Mucosa of gallbladder (tissue), 1 donor: ENCODE results near the gene QRSL1. TPM values are rescaled to one million over a fixed set of nuclear protein-coding genes. Genes with fewer than 3 reads are reported as not detected.
"Not testable (repeated sequence)": the region's sequence is repeated elsewhere in the genome, so short reads cannot be mapped to it uniquely, and the experiment has no call there.

Experiments used
- DNase-seq: peaks from one replicate; pipeline ENCODE4 v3.0.0-alpha.2; 2020; ENCODE audit warnings: low spot score
- total RNA-seq: library from RNA; stranded (reverse); gene quantifications from one replicate; pipeline ENCODE4 v1.2.1, GENCODE V29; 2021
- donor health status: DM: no; HTN: no; CAD: no.

The QRSL1 gene
- total RNA-seq, 1 donor from 2014 or later: 12.2 TPM

GRCh38 chr6:106622412-106622811 lies 7.0 kb upstream of the QRSL1 start:
- no peak for DNase-seq

GRCh38 chr6:106623039-106623438 lies 6.3 kb upstream of the QRSL1 start:
- no peak for DNase-seq

DNA sequence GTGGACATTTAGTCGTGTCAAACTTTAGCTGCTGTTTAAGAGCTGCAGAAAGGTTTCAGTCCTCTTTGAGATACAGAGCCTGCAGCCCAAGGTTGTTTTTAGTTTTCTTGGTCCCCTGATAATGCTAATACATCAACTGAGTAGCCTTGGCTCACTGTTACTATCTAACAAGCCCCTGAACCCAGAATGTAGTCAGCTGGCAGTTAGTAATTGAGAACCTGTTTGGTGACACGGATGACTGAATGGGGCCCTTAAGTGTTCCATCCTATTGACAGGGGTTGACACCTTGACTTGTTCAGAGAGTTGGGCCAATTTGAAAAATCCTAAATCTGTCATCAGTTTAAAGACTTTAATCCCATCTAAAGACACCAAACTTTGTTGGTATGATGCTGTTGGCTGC lies 2.9 kb upstream of the QRSL1 start:
- no peak for DNase-seq

DNA sequence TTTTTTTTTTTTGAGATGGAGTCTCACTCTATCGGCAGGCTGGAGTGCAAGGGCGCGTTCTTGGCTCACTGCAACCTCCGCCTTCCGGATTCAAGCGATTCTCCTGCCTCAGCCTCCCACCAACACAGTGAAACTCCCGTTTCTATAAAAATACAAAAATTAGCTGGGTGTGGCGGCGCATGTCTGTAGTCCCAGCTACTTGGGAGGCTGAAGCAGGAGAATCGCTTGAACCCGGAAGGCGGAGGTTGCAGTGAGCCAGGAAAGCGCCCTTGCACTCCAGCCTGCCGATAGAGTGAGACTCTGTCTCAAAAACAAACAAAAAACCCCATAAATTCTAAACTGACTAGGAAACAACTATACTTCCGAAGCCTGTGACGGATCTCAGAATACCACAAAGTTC lies 1.6 kb upstream of the QRSL1 start:
- not testable (repeated sequence) for DNase-seq

DNA sequence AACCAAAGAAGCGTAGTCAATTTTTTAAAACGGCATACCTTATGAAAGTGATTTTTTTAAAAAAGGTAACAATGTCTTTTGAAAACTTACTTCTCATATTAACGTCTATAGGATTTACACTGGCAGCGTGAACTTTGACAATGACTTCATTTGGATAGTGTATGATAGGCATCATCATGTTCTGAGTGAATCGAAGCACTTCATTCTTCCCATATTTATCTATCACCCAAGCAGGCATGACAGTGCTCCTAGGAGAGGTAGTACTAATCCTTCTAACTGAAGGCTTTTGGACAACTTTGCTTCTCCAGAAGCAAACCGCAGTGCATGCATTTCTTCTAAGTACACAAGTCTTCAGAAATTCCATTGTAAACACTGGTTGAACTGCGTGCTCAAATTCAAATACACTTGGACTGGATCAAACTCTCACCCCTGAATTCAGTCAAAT lies 698 bp upstream of the QRSL1 start:
- no peak for DNase-seq

- DNase-seq: no peak
Measured at GRCh38 chr6:106629859-106630163, 433 bp downstream of the QRSL1 start.

DNA sequence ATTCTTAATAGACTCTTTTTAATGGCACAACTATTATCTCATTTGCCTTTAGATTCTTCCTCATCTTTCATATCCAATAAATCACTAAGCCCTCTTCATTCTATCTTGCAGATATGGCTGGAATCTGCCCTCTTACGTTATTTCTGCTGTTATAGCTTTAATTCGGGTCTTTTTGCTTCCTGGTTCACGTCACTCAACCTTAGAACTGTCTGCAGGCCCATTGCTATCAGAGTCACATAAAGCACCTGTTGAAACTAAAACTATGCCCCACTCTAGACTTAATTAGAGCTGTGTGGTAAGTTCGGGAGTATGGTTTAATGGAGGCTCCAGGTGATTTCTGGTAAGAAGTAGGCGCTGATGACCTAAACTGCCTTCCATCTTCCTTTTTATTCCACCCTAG lies 988 bp downstream of the QRSL1 start:
- DNase-seq: no peak

GRCh38 chr6:106631346-106631745 lies 2.0 kb downstream of the QRSL1 start:
- DNase-seq: no peak

- DNase-seq: no peak
Measured at GRCh38 chr6:106634565-106634964, 5.2 kb downstream of the QRSL1 start.

- DNase-seq: no peak
Measured at GRCh38 chr6:106637051-106637716, 7.8 kb downstream of the QRSL1 start.

DNA sequence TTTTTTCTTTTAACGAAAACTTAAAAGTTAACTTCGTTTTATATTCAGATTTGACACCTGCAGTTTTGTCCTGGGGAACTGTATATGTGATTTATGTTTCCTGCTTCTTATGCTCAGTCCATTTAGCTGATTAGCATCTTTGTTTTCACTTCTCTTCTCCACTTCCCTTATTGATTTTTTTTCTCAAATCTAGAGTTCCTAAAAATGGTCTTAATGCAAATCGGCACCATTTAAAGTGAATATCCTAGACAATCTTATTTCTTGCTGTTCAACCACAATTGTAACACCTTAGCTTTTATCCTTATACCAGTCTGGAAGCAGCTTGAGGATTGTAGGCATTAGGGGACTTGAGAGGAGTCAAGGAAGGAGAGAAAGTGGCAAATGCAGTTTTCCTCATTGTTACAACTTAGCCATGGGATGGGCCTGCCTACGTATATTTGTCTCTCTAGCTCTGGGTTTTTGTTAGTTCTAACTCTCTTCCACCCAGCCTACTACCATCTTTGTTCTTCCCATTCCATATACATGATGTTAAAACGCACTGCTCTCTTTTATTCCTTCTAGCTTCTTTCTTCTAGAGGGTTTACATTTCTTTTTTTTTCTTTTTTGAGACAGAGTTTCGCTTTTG lies 8.5 kb downstream of the QRSL1 start:
- DNase-seq: no peak

DNA sequence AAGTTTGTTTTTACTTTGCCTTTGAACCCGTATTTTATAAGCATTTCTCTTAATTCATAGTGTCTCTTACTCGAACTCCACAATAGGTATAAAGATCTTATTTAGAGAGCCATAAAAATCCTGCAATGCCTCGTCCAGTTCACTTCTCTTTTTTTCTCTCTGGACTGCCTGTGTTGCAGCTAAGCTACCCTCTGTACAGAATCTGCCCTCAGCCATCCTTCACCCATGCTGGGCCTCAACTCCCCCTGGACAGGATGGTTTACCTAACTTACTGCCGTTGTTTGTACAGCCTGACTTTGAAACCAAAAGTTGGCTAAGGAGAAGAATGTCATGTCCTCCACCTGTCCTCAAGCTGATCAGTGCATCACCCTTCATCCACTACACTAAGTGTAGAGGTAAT lies 10.4 kb downstream of the QRSL1 start:
- no peak for DNase-seq

- DNase-seq: no peak
Measured at GRCh38 chr6:106642476-106642875, 13.1 kb downstream of the QRSL1 start.

GRCh38 chr6:106643061-106643460 lies 13.7 kb downstream of the QRSL1 start:
- DNase-seq: no peak

- no peak for DNase-seq
Measured at GRCh38 chr6:106648651-106649308, 19.4 kb downstream of the QRSL1 start.

GRCh38 chr6:106658469-106658868 lies 29.1 kb downstream of the QRSL1 start:
- DNase-seq: no peak

DNA sequence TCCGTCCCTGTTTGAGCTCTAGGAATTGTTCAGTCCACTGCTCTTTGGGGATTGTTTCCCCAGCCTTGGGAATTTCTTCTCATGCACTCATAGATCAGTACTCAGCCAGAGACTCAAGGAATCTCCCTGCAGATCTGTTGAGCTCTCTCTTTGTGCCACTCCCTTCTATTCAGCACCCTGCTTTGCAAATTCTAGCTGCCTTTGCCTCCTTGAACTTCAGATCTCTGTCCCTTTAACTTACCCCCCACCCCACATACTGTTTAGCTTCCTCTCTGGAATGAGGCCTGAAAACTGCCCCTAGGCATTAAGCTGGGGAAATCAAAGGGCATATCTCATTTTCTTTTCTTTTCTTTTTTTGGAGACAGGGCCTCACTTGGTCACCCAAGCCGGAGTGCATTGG lies 30.5 kb downstream of the QRSL1 start:
- DNase-seq: no peak

DNA sequence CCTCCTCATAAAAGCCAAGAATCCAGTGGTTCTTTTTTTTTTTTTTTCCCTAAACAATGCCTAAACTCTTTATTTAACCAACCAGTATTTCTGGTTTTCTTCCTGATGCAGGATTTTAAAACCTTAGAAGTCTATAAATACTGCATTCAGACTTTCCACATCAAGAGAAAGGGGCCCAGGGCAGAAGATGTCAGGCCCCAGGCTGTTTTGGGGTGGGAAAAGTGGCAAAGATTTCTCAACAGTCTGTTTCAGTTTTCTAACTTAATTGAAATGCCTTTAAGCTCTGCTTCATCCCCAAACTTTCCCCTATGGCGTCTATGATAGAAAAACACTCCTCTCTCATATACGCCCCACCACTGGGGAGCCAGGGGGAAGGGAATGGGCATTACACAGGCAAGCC lies 33.1 kb downstream of the QRSL1 start:
- DNase-seq: no peak

DNA sequence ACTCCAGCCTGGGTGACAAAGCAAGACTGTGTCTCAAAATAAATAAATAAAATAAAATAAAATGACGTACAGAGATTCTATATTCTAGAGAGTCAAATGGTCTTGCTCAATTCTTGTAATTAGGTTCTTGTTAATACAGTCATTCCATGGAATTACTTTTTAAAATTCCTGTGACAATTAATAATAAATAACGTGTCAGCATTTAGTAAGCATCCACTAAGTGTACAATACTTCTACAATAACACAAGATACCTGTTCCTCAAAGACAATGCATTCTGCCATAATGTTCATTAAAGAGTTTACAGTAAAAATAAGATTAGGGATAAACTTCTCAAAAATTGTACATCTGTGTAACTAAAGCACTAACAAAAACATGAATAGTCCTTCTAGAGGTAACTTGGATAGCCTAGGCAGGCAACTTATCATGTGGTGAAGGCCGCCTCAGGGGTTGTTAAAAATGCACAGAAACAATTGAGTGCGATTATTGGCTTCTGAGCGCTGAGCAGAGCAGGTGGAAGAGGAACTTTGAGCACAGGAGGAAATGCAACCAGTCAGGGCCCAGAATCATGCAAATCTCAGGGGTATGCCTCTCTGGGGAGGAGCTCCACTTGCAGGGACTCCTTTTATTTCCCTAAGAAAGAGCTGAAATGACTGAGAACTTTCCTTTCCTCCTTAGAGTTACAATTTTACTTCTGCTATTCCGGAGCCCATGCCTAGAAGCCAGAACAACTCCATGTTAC lies 37.1 kb downstream of the QRSL1 start:
- DNase-seq: no peak

GRCh38 chr6:106667022-106667402 lies 37.6 kb downstream of the QRSL1 start:
- no peak for DNase-seq

- DNase-seq: no peak
Measured at GRCh38 chr6:106670236-106670635, 40.9 kb downstream of the QRSL1 start.

DNA sequence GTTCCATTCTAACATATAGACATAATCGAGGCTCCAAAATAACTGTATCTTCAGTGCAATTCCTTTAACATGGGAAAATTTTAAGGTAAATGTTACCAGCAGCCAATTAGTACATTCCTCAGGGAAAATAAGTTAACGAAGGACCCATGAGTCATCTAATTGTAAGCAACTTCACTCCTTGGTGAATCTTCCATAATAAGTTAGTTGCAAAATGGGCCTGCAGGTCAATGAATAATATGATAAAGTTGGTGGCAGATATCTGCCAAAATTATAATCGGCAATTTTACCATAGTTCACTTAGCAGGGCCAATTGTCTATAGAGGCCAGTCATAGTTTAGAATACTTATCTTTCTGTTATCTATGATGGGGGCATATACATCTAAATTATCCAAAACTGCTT lies 42.3 kb downstream of the QRSL1 start:
- no peak for DNase-seq
